Right cardiac atrium (tissue), 5 donors: Measurements from ENCODE around the gene SCCPDH. TPM values are rescaled to one million over a fixed set of nuclear protein-coding genes. Genes with fewer than 3 reads are reported as not detected.

Source experiments
- ATAC-seq, 2 donors: fragments of 200-7000 bp; cut with Tn5 transposase; one replicate each; pipeline versions ENCODE4 v1.8.0 to v1.9.1; 2020; ENCODE audit warnings: moderate library complexity in 2 of 2, mild to moderate bottlenecking in 1 of 2
- DNase-seq, 3 donors: peaks; one replicate each; pipeline ENCODE4 v3.0.0-alpha.2; 2020
- H3K27ac ChIP-seq: one replicate; pipeline ENCODE4 v1.5.1; 2013; ENCODE audit warnings: mild to moderate bottlenecking, low read length, control low read depth, moderate library complexity
- H3K27me3 ChIP-seq: one replicate; pipeline ENCODE4 v1.6.1; 2013; ENCODE audit not compliant: control insufficient read depth, insufficient read depth
- H3K4me1 ChIP-seq: one replicate; pipeline ENCODE4 v1.6.1; 2013; ENCODE audit warnings: low read length; ENCODE audit not compliant: control insufficient read depth, insufficient read depth
- H3K4me3 ChIP-seq: one replicate; pipeline ENCODE4 v1.5.1; 2013; ENCODE audit warnings: low read length, control low read depth
- H3K9me3 ChIP-seq: one replicate; pipeline ENCODE4 v1.6.1; 2013; ENCODE audit warnings: low read length; ENCODE audit not compliant: control insufficient read depth
- WGBS: extraction: QIAGEN DNeasy Blood & Tissue Kit; methylation state at CpG from one replicate; pipeline ENCODE4 v1.1.7; 2013; 5-methylcytosine and 5-hydroxymethylcytosine counted together
- intact Hi-C, 4 donors: fragments of 100-400 bp; cut with DNase I; formaldehyde crosslinking; loops; one replicate each; pipeline versions ENCODE4 v1.11.0 to v1.14.0; 2022 to 2023
- polyA plus RNA-seq: library from polyadenylated mRNA; stranded (reverse); fragments of 200-250 nt; gene quantifications from one replicate; pipeline ENCODE4 v1.2.3, GENCODE V29; 2013
- total RNA-seq, 4 donors: library from RNA; stranded (reverse); fragmentation: NEBNext Ultra II Directional; extraction: Animal tissue kit (Norgen Biotek cat#: 25700); gene quantifications; one replicate each; pipeline ENCODE4 v1.2.1, GENCODE V29; 2021
- donor health status: healthy with polysubstance abuse.
- donor health status: DM: no; HTN: yes; CAD: no.
- donor health status: DM: no; HTN: no; CAD: no.
- donor health status: DM: no; HTN: yes; CAD: no; lungs with severe emphysema.
- donor health status: DM: yes; HTN: yes; CAD: no.

SCCPDH gene
- total and polyA plus RNA-seq, 5 donors, result 22.2 to 29.8 (median 28.0) TPM

DNA sequence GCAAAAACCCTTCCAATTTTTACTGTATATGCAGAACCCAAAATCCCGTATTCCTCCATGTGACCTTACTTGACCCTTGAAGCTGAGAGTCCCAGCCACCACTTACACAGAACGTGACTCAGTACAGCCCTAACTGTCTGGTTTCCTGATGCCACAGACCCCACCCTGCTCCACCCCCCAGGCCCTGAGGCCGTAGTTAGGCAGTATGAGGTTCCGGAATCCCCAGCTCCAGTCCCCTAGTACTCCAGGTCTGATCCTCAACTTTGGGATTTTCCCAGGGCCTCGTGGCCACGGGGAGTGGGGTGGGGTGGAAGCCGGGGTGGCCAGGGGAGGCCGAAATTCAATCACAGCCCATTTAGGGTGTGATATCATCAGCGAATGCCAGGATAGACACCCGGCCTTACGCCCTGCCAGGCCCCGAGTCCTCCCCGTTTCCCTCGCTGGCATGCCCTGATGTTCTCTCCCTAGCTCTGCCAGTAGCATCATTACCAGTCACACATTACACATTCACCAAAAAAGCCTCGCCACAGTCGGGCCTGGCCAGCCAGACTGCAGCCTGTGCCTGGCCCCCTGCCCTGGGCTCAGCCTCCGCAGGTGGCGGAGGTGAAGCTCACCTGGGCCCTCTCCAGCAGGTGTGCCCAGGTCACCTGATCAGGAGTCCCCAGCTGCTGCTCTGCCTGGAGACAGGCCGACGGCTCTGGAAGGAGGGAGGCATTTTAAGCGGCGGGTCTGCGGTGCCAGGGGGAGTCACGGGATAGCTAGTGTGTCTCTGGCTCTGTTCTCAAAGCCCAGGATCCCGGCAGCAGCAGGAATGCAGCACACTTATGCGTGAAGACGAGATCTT is 70.8 kb downstream of the SCCPDH start:
- 59% methylated on average over 27 of the region's 27 CpGs for WGBS
- ATAC-seq (peak; percentile 46 to 68), DNase-seq (peak in 1 of 3 donors; percentile 56)
- H3K27ac ChIP-seq, result no peak overlapping the region
- H3K4me3 ChIP-seq, result no peak overlapping the region
- no peaks in the 10 kb centered on the region for H3K9me3 ChIP-seq
- peaks cover 4% of the 10 kb centered on the region for H3K4me1 ChIP-seq
- intact Hi-C loops, result no loop called here
- no peaks in the 10 kb centered on the region for H3K27me3 ChIP-seq

DNA sequence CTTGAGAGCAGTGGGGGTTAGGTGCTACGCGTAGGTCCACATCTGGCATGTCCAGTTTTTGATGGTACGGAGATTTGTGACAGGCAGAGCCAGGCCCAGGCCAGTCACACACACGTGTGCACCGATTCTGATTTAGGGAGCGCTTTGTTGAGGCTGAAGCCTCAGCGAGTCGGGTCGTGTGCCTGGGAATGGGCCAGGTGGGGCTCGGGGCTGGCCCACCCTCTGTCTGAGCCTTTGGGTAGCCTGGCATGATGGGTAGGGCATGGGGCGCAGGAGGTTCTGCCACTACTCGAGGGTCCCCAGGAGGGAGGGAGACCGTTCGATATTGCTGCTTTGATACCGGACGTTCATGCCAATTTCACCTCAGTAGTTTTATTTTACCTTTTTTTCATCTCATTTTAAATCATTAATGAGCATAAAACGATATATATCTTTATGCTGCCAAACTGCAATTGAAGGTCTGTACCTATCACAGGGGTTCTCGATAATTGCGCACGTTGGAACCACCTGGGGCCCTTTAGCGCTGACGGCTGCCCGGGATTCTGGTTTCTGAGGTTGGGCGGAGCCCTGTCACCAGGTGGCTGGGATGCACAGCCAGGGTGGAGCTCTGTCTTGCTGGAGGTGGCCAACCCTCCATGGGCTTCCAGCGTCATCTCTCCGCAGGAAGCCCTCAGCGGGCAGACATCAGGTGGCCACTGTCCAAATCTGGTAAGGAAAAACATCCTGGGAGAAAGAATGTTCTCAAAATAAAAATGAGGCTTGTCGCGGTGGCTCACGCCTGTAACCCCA is 71.9 kb downstream of the SCCPDH start:
- Histone ChIP-seq H3K27me3 (no peaks in the 10 kb centered on the region), H3K9me3 (no peaks in the 10 kb centered on the region), H3K4me3 (no peak overlapping the region), H3K27ac (no peak overlapping the region), H3K4me1 (peaks cover 4% of the 10 kb centered on the region)
- WGBS, result 91% methylated on average over 30 of the region's 30 CpGs
- DNase-seq, result no peak
- intact Hi-C loops, result no loop called here
- no peak for ATAC-seq

DNA sequence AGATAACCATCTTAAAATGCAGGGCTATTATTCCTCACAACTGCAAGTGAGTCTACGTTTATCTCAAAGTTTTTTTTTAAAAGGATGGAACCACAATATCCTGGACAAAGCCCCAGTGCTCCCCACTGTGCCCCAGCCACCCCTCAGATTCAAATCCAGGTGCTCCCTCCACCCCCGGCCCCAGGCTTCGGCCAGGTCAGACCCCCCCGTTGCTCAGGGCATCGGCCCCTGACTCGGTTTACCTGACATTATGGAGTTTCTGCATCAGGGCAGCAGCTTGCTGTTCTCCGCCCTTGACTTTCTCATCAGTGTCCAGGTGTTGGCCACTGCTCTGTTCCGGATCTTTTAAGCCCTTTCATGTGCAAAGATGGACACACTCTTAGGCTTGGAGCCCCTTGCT is 72.9 kb downstream of the SCCPDH start:
- H3K27ac ChIP-seq, result no peak overlapping the region
- intact Hi-C loops, result no loop called here
- H3K4me1 ChIP-seq, result peaks cover 4% of the 10 kb centered on the region
- ATAC-seq (no peak), DNase-seq (no peak)
- WGBS, result 83% methylated on average over 8 of the region's 8 CpGs
- no peaks in the 10 kb centered on the region for H3K27me3 ChIP-seq
- H3K9me3 ChIP-seq, result no peaks in the 10 kb centered on the region
- no peak overlapping the region for H3K4me3 ChIP-seq

DNA sequence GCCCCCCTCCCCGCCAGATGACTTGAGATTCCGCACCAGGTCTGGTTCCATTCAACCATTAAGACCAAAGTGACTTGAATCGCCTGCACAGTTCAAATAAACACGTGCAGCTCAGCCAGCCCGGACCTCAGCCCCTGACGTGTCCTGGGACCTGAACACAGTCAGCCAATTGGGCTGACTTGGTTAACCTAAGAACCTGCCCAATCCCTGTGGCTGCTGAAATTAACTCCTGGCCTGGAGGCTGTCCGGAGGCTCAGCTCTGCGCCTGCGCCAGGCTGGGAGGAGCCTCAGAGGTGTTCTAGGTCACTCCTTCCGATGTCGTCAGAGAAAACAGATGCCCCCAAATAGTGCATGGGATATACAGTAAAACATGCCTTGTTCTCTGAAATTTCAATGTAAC is 73.4 kb downstream of the SCCPDH start:
- H3K4me3 ChIP-seq, result no peak overlapping the region
- 88% methylated on average over 11 of the region's 11 CpGs for whole genome bisulfite sequencing
- peaks cover 4% of the 10 kb centered on the region for H3K4me1 ChIP-seq
- no peaks in the 10 kb centered on the region for H3K27me3 ChIP-seq
- ATAC-seq, result no peak
- no peak for DNase-seq
- intact Hi-C loops, result no loop called here
- no peak overlapping the region for H3K27ac ChIP-seq
- no peaks in the 10 kb centered on the region for H3K9me3 ChIP-seq

DNA sequence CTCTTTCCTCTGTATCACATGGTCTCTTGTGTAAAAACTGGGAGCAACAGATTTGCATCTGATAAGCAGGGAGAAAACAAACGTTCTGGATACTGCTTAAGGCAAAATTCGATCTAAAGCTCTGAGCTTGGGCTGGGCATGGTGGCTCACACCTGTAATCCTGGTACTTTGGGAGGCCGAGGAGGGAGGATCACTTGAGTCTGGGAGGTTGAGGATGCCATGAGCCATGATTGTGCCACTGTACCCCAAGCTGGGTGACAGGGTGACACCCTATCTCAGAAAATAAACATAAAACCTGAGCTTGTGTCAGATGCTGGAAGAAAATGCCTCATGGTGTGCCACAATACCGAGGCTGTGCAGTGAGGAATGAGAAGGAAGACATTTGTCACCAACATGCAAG is 73.9 kb downstream of the SCCPDH start:
- no peak for DNase-seq
- no peak for ATAC-seq
- intact Hi-C loops, result no loop called here
- Histone ChIP-seq H3K27ac (no peak overlapping the region), H3K4me3 (no peak overlapping the region), H3K9me3 (no peaks in the 10 kb centered on the region), H3K4me1 (peaks cover 4% of the 10 kb centered on the region), H3K27me3 (no peaks in the 10 kb centered on the region)
- WGBS, result 73% methylated on average over 4 of the region's 4 CpGs

DNA sequence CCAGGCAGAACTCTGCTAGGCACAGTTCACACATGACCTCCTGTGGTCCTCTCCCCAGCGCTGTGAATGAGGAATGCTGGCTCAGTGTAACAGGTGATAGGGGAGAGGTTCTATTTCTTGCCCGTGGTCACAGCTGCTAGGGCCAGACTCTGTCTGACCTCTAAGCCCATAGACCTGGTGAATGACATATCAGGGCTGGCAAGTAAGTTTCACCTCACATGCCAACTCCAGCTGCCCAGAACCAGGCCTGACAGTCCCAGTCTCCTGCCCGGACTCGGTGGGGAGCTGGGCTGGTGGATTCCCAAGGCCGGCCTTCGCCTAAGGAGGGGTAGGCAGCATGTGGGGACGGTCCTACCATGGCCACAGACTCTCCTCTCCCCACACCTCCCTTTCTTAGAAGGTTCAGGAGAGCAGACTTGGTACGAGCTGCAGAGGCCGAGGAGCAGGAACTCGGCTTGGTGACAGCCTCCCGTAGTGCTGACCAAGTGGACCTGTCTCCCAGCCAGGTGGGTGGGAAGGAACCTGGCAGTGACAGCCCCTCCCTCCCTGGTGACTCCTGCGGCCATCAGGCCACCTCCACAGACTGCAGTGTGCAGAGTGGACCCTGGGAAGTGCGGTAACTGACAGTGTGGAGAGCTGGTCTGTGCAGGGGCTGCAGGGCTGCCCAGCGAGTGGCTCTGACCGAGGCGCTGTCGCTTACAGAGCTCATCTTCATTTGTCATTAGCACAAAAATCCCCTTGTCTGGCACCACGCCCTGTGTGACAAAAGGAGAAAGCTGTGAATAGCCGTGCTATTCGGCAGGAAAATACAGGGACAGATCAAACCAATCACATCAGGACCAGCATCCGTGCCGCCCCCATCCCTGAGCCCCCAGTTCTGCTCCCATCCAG is 74.6 kb downstream of the SCCPDH start:
- WGBS, result 63% methylated on average over 22 of the region's 22 CpGs
- Histone ChIP-seq H3K4me1 (peaks cover 4% of the 10 kb centered on the region), H3K27ac (no peak overlapping the region), H3K27me3 (no peaks in the 10 kb centered on the region), H3K9me3 (no peaks in the 10 kb centered on the region), H3K4me3 (no peak overlapping the region)
- DNase-seq (no peak), ATAC-seq (peak; percentile 20 to 41)
- intact Hi-C loops, result no loop called here

DNA sequence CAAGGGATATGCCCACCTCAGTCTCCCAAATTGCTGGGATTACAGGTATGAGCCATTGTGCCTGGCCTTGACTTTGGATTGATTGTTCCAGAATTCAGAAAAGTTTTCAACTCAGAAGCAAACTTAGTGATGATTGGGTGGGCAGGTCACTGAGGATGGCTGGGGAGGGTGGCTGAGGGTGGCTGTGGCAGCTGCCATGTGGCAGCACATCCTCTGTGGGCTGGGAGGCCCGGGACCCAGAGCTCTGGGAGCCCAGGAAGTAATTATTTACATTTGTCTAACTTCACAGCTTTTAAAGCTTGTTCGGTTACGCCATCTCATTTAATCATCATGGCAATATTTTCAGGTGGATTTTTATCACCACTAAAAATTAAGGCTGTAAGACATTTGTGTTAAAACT is 76.1 kb downstream of the SCCPDH start:
- Histone ChIP-seq H3K4me1 (no peaks in the 10 kb centered on the region), H3K27me3 (no peaks in the 10 kb centered on the region), H3K9me3 (no peaks in the 10 kb centered on the region), H3K27ac (no peak overlapping the region), H3K4me3 (no peak overlapping the region)
- intact Hi-C loops, result no loop called here
- WGBS, result 82% methylated on average over 3 of the region's 3 CpGs
- ATAC-seq, result no peak
- no peak for DNase-seq

DNA sequence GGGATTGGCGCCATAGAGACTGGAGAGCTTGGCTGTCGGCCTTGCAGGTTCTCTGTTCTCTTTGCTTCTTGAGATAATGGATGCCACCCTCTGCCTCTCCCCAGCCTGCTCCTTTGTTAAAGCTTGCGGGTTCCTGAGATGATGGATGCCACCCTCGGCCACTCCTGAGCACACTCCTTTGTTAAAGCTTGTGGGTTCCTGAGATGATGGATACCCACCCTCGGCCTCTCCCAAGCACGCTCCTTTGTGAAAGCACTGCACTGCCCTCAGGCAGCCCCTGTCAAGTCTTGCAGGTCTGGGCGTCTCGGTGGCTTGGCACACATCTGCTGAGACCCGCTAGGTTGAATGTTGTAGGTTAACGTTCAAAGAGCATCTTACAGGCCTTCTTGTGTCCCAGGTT is 76.5 kb downstream of the SCCPDH start:
- 80% methylated on average over 10 of the region's 10 CpGs for WGBS

DNA sequence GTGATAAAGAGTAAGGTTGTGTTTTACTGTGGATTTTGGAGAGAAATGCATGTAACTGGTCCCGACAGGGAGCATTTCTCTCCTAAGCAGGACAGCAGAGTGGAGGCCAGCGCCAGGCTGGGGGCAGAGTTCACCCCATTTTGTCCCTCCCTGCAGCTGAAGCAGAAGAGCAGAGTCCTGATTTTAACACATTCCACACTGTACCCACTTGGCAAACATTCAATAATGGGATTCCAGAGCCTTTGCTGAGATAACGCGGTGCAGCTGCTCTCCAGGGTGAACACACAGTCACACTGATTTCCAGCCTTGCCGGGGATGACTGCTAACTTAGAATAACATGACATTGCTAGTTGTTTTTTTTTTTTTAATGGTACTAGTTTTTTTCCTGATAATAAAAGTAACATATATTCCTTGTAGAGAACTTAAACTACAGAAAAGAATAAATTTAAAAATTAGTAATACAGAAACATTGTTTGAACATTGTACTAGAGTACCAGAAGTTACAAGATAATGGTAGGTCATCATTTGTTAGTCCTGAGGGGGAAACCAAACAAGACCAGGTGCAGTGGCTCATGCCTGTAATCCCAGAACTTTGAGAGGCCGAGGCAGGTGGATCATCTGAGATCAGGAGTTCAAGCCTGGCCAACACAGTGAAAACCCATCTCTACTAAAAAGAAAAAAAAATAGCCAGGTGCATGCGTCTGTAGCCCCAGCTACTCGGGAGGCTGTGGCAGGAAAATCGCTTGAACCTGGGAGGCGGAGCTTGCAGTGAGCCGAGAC is 77.2 kb downstream of the SCCPDH start:
- ATAC-seq, result no peak
- H3K27ac ChIP-seq, result no peak overlapping the region

More for the DNA sequence above, 76.5 kb downstream of the SCCPDH start:
- intact Hi-C loops, result no loop called here
- Histone ChIP-seq H3K4me3 (no peak overlapping the region), H3K9me3 (no peaks in the 10 kb centered on the region), H3K27me3 (no peaks in the 10 kb centered on the region), H3K27ac (no peak overlapping the region), H3K4me1 (no peaks in the 10 kb centered on the region)
- ATAC-seq, result no peak
- DNase-seq, result no peak

DNA sequence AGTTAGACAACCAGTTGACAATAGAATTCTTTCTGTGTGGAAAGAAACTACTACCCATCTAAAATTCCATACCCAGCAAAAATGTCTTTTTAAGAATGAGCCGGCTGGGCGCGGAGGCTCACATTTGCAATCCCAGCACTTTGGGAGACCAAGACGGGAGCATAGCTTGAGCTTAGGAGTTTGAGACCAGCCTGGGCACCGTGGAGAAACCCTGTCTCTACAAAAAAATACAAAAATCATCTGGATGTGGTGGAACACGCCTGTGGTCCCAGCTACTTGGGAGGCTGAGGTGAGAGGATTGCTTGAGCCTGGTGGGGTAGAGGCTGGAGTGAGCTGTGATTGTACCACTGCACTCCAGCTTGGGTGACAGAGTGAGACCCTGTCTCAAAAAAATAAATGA is 79.2 kb downstream of the SCCPDH start:
- Histone ChIP-seq H3K27me3 (no peaks in the 10 kb centered on the region), H3K27ac (no peak overlapping the region), H3K9me3 (no peaks in the 10 kb centered on the region), H3K4me3 (no peak overlapping the region), H3K4me1 (no peaks in the 10 kb centered on the region)
- DNase-seq, result no peak
- intact Hi-C loops, result no loop called here
- ATAC-seq, result no peak
- 95% methylated on average over 6 of the region's 6 CpGs for WGBS

More for the DNA sequence above, 77.2 kb downstream of the SCCPDH start:
- intact Hi-C loops, result no loop called here
- Histone ChIP-seq H3K9me3 (no peaks in the 10 kb centered on the region), H3K4me1 (no peaks in the 10 kb centered on the region), H3K27me3 (no peaks in the 10 kb centered on the region), H3K4me3 (no peak overlapping the region)
- DNase-seq, result no peak
- 60% methylated on average over 11 of the region's 11 CpGs for WGBS
